ENCODE results near the gene SALL2. TPM values are rescaled to one million over a fixed set of nuclear protein-coding genes. Genes with fewer than 3 reads are reported as not detected.

The SALL2 gene
- total and polyA plus RNA-seq, 10 of the 15 experiments (the other 5 are each of a cell fraction or from before 2014, with no cell fraction given), result 1.6 to 6.2 (median 2.1) TPM

DNA sequence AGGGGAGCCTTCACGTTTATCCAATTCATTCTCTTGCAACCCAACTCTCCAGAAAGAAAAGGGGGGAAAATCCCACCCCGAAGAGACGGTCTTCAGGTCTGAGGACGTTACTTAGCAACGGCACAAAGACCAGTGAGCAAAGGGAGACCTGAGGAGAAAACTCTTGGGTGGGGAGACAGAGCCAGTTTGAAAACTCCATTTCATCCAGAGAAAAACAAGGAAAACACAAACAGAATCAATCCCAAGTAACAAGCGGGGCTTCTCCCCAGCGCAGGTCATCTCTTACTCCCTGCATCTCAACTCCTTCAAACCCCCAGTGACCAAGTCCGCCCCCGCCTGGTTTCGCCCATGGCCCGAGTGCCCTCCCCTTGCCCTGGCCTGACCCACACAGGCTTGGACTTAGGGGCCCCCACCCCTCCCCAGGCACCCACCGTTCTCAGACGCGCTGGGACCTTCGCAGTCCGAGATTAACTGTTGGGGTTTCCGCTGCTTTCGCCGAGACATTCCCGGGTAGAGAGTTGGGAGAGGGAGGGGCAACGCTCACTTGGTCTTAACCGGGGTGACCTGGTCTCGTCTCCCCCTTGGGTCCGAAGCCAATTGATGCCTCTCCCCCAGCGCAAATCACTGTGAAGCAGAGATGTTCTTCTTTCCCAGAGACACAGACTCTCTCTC lies 10.4 kb upstream of the SALL2 start:
- Histone ChIP-seq H3K4me3 (no peak overlapping the region), H3K4me1 (ENCODE audit: control insufficient read depth, insufficient read depth, low read length) (no peaks in the 10 kb centered on the region), H3K27ac (ENCODE audit: control insufficient read depth, insufficient read depth) (no peak overlapping the region), H2AFZ (ENCODE audit: control insufficient read depth, low read depth, low read length) (no peak overlapping the region), H3K9ac (ENCODE audit: control insufficient read depth, insufficient read depth, low read length) (no peak overlapping the region), H4K20me1 (ENCODE audit: control insufficient read depth, insufficient read depth) (no peaks in the 10 kb centered on the region), H3K4me2 (ENCODE audit: control insufficient read depth, insufficient read depth) (0 out of 2 replicates have a peak overlapping the region, but pooled peaks have one; percentile 22), H3K36me3 (ENCODE audit: control insufficient read depth in 2 of 2, insufficient read depth in 2 of 2, low read length in 1 of 2) (no peaks in the 10 kb centered on the region), H3K79me2 (ENCODE audit: control insufficient read depth, insufficient read depth, low read length) (no peaks in the 10 kb centered on the region), H3K9me3 (replicated peaks; ENCODE audit: control insufficient read depth, insufficient read depth, low read length) (no peaks in the 10 kb centered on the region), H3K27me3 (replicated peaks in 1 of 2; ENCODE audit: control insufficient read depth in 2 of 2, insufficient read depth in 2 of 2, low read length in 1 of 2) (peaks cover 5 to 7% of the 10 kb centered on the region in 2 experiments)
- intact Hi-C loops (cut with micrococcal nuclease; ENCODE audit: unreplicated experiment) (no loop called here), in situ Hi-C loops (cut with MboI) (no loop called here)
- DNase-seq (ENCODE audit: low read depth, low spot score), result no peak
- CTCF ChIA-PET, result interaction anchor here (0.8 to 2.2 kb wide), 4 partner anchors 10 to 48 kb away, joined by 3 to 10 read pairs (median 4); partner anchors contain the start of gene SALL2
- 6% methylated on average over 21 of the region's 25 CpGs for WGBS (ENCODE audit: insufficient coverage, insufficient replicate concordance, low lambda C conversion rate, missing lambda C conversion rate)
- POLR2A ChIA-PET, result no interaction called here
- TF ChIP-seq FOXK2 (IDR thresholded peaks at IDR 0.05) (peak; percentile 46), CHD2 (IDR thresholded peaks at IDR 0.05; ENCODE audit: borderline replicate concordance, low read depth, low read length) (no peak), IKZF1 (conservative IDR thresholded peaks at IDR 0.05) (0 out of 2 replicates have a peak, but pooled peaks have one; percentile 16)
- TF ChIP-seq, protein P1, sequence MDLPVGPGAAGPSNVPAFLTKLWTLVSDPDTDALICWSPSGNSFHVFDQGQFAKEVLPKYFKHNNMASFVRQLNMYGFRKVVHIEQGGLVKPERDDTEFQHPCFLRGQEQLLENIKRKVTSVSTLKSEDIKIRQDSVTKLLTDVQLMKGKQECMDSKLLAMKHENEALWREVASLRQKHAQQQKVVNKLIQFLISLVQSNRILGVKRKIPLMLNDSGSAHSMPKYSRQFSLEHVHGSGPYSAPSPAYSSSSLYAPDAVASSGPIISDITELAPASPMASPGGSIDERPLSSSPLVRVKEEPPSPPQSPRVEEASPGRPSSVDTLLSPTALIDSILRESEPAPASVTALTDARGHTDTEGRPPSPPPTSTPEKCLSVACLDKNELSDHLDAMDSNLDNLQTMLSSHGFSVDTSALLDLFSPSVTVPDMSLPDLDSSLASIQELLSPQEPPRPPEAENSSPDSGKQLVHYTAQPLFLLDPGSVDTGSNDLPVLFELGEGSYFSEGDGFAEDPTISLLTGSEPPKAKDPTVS (IDR thresholded peaks at IDR 0.05; ENCODE audit: low read depth, low read length), result no peak
- FAIRE-seq, result no peak
- SMC1A ChIA-PET (ENCODE audit: uncharacterized antibody, unreplicated experiment), result interaction anchor here (0.6 to 2.8 kb wide), 8 partner anchors 10 to 64 kb away, joined by 3 to 10 read pairs (median 3); partner anchors contain the start of genes METTL3 and SALL2
- no TSS peak for BruUV-seq (replicated peaks)
- peak; percentile 64 for ATAC-seq
- RAD21 ChIA-PET (ENCODE audit: unreplicated experiment), result interaction anchor here (1.0 to 1.2 kb wide), 3 partner anchors 10 to 38 kb away, joined by 3 to 6 read pairs (median 4); partner anchors contain the start of gene SALL2

Measured in GM12878 (cell line).